GM21526 (cell line): ENCODE results near the gene ZNF135.

Experiments
- ATAC-seq: cut with Tn5 transposase; IDR thresholded peaks from one replicate; pipeline ENCODE4 v1.9.1; 2021; ENCODE audit warnings: moderate library complexity; ENCODE audit not compliant: unreplicated experiment, low FRiP score

The ZNF135 gene

DNA sequence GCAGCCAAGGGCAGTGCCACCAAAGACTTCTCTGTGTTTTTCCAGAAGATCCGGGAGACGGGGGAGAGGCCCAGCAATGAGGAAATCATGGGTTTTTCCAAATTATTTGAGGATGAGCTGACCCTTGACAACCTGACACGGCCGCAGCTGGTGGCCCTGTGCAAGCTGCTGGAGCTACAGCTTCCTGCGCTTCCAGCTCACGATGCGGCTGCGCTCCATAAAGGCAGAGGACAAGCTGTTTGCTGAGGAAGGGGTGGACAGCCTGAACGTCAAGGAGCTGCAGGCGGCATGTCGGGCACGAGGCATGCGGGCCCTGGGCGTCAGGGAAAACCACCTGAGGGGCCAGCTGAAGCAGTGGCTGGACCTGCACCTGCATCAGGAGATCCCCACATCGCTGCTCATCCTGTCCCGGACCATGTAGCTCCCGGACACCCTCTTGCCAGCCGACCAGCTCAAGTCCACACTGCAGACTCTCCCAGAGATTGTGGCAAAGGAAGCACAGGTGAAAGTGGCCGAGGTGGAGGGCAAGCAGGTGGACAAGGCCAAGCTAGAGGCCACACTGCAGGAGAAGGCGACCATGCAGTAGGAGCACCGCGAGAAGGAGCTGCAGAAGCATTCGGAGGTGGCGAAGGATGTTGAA is 13.6 kb upstream of the ZNF135 start:
- ATAC-seq: no peak

DNA sequence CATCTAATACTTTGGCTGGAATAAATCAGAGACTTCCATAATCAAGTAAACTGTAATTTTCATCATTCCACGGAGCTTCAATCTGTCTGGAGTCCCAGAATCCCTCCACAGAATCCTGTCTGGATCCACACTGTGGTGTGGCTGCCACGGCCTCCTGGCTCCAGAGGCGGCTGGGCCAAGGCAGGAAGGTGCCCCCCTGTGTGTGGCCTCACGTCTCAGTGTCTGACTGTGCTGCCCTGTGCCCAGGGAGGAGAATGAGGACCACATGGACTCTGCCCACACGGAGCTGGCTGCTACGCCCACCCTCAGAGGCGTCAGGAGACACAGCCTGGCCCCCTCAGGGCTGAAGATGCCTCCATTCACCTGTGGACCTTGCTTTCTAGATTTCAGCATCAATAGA is 12.2 kb upstream of the ZNF135 start:
- ATAC-seq: no peak

DNA sequence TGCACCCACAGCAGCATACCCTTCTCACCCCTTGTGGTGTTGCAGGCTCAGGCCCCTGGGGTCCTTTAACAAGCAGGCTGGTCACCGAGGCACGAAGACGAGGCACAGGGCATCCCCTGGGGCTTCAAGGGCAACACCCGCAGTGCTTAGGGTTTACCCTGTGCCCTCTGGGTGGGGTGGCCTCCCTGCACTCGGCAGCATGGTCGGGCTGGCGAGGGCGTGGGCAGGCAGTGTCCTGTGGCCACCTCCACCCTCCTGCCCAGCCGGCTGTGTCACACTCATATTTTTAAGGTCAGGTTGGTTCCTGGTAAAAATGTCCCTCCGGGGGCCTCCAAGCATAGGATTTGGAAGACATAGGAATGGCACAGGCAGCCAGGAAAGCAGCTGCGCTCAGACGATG is 11.4 kb upstream of the ZNF135 start:
- no peak for ATAC-seq

DNA sequence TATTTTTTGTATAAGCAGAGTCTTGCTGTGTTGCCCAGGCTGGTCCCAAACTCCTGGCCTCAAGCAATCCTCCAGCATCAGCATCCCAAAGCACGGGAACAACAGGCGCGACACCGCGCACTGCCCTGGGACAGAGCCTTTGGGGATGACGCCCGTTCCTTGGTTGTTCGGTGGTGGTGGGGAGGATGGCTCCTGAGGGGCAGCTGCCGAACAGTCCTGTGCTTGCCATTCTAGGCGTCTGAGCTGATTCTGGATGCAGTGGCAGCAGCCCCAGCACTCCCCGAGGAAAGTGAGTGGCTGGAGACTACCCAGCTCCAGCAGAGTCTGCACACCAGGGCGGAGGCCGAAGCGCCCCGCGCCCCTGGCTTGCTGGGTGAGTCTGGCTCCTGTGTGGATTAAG is 6.8 kb upstream of the ZNF135 start:
- ATAC-seq: no peak

DNA sequence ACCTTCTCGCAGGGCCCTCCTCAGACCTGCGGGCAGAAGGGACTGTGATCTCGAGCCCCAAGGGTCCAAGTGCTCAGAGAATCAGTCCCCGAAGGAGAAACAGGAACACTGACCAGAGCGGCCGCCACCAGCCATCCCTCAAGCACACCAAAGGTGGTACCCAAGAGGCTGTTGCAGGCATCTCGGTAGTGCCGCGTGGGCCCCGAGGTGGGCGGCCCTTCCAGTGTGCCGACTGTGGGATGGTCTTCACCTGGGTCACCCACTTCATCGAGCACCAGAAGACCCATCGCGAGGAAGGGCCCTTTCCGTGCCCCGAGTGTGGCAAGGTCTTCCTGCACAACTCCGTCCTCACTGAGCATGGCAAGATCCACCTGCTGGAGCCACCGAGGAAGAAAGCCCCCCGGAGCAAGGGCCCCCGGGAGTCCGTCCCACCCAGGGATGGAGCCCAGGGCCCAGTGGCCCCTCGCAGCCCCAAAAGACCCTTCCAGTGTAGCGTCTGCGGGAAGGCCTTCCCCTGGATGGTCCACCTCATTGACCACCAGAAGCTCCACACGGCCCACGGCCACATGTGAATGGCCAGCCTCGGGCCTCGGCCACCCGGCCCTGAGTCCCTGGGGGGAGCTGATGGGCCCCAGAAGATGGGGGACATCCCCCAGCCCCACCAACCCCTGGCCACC is 5.5 kb upstream of the ZNF135 start:
- ATAC-seq: no peak

DNA sequence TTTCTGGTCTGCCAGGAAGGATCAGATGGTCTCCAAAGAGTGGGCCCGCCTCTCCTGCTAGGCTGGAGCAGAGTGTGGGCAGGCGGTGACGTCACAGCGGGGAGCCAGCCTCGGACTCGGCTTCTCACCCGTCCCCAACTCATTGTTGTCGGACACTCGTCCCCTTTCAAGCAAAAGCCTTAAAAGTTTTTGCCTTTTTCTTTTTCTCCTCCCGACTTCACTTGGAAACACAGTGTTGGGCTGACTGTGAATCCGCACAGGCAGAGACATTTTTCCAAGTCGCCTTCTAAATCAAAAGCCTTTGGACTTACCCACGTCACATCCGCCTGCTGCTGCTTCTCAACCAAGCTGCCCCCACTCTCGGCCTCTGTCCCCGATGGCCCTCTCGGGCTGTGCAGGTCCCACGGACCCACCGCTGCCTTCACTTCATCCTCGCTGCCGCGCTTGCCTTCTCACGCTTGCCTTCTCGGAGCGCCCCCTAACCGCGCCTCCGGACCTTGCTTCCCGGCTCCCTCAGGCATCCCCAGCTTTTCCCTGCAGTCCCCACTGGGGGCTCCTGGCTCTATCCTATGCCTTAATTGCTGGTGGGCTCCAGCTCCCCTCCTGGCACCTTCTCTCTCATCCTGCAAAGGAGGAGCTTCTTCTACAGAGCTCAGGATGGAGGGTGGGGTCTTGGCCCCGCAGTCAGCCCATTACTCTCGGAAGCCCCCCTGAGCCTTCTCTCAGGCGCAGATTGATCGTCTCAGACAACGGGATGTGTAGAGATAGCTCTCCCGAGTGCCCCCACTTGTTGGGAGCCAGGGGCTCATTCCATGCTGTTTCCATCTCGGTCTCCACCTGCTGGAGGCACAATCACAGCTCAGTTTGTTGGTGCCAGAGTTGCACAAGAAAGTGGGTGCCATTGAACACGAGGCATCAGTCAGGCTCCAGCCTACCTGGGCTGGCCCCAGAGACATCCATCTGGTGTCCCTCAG is 3.9 kb upstream of the ZNF135 start:
- ATAC-seq: no peak

DNA sequence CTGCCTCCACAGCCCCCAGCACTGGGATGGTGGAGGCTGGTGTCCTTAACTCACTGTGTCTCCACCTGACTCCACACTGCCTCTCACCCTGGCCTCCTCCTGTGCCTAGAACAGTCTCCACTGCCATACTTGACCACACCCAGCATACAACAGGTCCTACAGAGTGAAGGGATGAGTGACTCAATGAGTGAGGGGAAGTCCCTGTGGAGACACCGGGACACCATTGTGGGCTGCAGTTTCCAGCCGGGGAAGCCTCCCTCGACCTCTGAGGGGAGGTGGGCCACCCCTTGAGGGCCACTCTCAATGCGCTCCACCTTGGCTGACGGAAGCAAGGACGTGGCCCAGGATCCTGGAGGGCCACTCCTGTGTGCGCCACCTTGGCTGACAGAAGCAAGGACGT is 2.8 kb upstream of the ZNF135 start:
- no peak for ATAC-seq

DNA sequence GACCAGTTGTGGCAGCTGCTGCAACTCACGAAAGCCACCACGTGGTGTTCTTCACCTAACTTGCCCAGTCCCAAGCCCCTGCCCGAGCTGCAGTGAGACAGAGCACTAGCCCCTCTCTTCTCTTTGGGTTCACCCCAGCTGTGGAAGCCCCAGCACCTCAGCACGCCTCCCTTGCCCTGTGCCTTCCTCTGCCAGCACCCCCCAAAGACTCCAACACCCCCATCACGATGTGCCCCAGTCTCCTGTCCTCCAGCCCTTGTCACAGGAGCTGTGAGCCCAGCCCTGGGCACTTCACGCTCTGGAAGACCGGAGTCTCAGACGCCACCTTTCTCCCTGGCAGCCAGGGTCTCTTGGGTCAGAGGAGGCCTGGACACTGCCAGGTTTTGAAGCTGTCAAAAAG is 2.2 kb upstream of the ZNF135 start:
- ATAC-seq: no peak

DNA sequence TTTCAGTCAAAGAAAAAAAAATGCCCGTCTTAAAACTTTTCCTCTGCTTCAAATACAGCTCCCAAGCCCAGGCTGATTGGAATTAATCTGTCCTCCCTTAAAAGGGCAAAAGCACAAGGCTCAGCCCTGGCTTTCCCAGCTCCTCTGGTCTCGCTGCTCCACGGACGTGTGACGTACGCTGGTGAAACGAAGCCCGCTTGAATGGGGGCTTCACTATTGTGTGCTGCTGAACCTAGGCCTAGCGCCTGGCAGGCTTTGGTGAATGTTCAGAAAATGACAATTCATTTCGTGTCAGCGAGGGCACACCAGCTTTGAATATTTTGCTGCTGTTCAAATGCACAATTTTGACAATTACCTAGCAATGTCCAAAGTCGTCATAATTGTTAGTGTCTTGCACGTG is 615 bp upstream of the ZNF135 start:
- ATAC-seq: no peak

DNA sequence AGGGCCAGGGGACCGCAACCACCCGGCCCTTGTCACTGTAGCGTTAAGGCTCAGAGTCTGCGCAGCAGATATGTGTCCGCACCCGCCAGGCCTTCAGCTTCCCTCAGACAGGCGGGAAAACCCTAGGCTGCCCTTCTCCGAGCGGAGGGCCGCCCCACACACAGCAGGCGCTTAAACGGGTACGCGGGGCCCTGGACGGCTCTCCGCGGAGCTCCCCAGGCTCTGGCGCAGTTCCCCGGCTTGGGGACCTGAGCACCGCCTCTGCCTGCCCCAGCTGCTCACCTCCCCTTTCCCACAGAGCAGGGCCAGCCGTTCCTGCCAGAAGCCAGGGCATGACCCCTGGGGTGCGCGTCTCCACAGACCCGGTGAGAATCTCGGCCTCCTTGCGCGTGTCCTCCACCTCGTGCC is 593 bp downstream of the ZNF135 start:
- ATAC-seq: no peak

DNA sequence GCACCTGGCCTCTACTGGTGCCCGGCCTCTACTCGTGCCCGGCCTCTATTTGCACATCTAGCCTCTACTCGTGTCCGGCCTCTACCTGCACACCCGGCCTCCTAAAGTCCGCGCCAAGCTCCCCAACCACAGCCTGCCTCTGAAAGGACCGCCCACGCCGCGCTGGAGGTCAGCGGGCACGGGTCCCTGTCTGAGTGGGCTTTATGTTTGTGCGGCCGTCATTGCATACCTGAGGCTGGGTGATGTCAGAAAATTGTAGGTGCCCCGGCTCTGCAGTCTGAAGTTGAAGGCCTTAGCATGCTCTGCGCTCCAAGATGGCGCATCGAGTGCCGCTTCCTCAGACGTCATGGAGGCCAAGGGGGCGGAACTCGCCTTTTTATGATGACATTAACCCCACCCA is 1.1 kb downstream of the ZNF135 start:
- ATAC-seq: no peak

DNA sequence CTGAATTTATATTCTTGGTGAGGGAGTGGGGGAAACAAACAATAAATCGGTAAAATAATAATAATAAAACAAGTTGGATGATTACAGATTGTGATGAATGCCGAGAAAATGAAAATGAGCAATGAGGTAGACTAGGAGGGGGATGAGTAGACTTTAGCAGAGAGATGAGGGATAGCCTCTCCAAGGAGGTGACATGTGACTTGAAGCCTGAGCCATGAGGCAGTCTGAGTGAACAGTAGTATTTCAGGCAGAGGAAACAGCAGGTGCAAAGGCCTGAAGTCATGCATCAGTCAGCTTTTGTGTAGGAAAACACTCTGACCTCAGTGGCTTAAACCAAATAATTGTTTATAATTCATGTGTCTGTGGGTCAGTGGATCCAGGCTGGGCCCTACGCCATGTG is 4.6 kb downstream of the ZNF135 start:
- no peak for ATAC-seq

DNA sequence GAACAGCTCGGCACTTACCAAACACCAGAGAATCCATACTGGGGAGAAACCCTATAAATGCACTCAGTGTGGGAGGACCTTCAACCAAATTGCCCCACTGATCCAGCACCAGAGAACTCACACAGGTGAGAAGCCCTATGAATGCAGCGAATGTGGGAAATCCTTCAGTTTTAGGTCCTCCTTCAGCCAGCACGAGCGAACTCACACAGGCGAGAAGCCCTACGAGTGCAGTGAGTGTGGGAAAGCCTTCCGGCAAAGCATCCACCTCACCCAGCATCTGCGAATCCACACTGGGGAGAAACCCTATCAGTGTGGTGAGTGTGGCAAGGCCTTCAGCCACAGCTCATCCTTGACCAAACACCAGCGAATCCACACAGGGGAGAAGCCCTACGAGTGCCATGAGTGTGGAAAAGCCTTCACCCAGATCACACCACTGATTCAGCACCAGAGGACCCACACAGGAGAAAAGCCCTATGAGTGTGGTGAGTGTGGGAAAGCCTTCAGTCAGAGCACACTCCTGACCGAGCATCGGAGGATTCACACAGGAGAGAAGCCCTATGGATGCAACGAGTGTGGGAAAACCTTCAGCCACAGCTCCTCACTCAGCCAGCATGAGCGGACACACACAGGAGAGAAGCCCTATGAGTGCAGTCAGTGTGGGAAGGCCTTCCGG is 8.3 kb downstream of the ZNF135 start:
- no peak for ATAC-seq

DNA sequence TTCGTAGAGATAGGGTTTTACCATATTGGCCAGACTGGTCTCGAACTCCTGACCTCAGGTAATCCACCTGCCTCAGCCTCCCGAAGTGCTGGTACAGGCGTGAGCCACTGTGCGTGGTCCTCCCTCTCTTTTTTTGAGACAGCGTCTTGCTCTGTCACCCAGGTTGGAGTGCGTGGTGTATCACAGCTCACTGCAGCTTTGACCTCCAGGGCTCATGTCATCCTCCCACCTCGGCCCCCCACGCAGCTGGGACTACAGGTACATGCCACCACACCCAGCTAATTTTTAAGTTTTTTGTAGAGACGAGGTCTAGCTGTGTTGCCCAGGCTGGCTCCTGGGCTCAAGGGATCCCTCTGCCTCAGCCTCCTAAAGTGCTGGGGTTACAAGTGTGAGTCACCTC is 20.7 kb downstream of the ZNF135 start:
- no peak for ATAC-seq

DNA sequence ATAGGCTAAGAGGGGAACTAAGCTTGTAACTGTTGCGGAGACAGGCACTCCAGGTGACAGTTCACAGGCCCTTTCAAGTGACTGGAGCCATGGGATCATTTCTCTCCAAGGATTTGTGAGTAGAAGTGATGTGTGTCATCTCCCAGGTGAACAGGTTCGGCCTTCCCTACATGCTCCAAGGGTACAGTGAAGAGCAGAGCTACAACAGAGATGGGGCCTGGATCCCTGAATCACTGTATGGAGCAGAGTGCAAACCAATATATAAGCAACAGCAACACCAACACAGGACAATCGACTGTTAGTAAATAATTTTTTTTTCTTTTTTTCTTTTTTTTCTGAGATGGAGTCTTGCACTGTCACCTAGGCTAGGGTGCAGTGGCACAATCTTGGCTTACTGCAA is 23.9 kb downstream of the ZNF135 start:
- ATAC-seq: no peak

DNA sequence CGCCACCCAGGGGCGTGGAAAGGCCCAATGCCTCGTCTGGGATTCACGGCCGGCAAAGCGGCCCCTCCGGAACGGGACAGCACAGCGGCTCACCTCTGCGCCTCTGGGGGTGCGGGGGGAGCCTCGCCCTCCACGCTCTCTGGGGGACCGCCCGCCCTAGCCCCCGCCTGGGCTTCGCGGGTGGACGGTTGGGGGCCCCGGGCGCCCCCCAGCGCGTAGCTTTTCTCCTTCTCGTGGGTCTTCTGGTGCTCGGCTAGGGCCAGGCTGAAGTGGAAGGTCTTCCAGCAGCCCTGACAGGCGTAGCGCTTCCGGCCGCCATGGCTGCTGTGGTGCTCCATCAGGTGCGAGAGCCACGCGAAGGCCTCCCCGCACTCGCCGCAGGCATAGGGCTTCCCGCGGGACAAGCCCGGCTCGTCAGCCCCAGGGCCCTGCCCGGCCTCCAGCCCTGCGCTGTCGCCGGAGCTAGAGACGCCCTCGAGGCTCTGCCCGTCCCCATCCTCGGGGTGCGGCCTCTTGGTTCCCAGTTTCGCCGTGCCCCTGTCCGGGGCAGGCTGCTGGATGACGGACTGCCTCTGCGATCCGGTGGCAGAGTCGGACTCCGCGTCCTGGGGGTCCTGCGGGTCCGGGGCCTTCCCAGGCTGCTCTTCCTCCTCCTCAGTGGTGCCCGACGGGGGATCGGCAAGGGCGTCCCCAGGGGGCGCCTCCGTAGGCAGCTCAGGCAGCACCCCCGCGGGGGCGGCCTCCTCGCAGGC is 25.7 kb downstream of the ZNF135 start:
- ATAC-seq: no peak

DNA sequence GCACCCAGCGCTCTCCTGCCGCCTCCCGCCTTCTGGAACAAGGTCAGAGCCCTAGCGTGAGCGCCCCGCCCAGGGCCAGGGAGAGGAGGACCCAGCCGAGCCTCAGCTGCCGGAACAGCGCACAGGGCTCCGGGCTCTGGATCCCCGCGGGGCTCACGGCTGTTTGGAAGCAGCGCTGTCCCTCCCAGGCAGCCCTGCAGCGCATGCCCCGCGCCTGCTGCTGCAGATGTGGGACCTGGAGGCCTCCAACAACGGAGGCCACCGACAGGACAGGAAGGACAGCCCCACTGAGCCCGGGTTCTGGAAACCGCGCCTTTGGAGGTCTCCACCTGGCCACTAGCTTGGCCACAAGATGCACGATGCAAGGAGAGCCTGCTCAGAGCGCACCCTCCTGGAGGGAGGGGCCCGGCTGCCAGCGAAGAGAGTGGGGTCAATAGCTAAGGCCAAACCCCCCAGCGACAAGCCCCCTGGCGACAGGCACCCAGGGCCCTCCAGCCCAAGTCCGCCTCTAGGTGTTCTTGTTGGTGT is 26.3 kb downstream of the ZNF135 start:
- no peak for ATAC-seq

DNA sequence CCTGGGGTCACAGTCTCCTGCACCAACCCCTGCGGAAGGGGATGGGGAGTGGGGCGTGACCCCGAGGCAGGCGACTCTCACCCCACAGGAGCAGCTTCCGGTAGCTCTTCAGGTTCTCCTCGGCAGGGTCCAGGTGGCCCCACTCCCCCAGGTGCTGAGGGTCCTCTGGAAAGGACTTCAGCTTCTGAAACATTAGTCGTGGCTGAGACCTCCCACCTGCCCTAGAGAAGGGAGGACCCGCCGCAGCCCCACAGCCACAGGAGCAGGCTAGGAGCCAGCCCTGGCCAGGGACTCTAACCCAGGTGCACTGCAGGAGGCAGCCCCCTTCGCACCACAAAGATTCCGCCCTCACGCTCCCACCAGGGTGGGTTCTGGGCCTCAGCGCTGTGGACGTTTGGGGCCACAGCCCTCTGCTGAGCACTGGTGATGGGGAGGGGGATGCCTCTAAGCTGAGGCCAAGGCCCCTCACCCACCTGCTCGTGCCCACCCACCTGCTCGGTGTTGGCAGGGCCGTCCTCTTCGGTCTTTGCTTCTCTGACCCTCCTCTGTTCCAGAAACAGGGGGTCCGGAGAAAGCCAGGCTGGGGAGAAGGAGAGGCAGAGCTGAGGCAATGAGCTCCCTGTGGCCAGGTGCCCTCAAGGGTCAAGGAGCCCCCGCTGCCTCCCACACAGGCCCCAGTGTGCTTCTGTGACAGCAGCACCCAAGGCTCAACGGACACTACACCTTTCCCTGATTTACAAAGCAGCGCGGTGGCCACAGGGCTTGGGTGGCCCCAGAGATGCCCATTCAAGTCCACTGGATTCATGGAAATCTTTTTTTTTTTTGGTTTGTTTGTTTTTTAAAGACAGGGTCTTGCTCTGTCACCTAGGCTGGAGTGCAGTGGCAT is 28.0 kb downstream of the ZNF135 start:
- no peak for ATAC-seq

DNA sequence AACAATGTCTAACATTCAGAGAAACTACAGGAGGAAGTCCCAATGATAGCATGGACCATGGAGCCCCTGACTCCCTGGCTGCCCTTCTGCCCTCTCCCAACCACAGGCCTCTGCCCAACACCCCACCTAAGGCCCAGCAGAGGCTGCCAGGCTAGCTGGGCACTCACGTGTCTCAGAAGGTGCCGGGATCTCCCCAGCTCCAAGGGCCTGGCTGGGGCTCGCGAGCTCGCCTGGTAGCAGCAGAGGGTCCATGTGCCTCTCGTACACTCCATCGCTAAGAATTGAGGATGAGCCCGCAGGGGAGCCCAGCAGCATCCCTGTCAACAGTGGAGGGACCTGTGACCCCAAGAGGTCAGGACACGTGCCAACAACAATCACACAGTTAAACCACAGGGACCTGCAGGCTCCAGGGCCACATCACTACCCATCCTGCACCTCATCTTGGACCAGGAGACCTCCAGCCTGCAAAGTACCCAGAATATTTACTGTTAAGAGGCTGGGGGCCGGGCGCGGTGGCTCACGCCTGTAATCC is 29.5 kb downstream of the ZNF135 start:
- ATAC-seq: no peak
